ENCODE measurements around the gene IFT20.

DNA sequence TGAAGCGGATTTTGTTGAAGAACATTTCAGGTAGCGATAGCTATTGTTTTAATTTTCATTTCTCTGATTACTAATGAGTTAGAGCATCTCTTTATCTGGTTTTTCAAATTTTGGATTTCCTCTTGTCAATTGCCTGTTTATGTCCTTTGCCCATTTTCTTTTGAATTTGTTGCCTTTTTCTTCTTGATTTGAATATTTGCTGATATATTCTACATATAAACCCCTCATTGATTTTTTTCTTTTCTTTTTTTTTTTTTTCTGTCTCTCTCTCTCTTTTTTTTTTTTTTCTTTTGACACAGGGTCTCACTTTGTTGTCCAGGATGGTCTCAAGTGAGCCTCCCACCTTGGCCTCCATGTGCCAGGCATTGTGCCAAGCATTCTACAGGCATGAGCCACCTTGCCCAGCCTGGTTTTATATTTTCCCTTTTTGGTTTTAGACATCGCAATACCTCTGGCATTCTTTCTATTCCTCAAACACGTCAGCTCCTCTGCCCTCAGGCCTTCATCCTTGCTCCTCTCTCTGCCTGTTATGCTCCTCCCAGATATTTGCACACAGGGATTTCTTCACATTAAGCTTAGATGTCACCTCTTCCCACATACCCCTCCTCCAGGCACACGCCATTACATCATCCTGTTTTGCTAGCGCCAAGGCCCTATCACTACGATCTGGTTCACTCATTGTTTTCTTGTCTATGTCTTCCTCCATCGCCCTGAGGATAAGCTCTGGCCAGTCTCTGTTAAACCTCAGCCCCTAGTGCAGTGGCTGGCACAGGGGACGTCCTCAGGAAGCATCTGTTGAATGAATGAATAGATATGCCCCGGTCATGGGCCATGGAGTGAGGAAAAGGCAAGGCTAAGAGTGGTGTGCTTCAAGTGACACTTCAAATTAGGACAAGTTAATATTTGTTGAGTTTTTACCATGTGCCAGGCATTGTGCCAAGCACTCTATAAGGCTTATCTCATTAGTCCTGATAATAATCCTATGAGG is 44.8 kb upstream of the IFT20 start:
- TF ChIP-seq, protein P1, sequence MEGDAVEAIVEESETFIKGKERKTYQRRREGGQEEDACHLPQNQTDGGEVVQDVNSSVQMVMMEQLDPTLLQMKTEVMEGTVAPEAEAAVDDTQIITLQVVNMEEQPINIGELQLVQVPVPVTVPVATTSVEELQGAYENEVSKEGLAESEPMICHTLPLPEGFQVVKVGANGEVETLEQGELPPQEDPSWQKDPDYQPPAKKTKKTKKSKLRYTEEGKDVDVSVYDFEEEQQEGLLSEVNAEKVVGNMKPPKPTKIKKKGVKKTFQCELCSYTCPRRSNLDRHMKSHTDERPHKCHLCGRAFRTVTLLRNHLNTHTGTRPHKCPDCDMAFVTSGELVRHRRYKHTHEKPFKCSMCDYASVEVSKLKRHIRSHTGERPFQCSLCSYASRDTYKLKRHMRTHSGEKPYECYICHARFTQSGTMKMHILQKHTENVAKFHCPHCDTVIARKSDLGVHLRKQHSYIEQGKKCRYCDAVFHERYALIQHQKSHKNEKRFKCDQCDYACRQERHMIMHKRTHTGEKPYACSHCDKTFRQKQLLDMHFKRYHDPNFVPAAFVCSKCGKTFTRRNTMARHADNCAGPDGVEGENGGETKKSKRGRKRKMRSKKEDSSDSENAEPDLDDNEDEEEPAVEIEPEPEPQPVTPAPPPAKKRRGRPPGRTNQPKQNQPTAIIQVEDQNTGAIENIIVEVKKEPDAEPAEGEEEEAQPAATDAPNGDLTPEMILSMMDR (IDR thresholded peaks at IDR 0.05) = no peak
- TF ChIP-seq, protein P2, sequence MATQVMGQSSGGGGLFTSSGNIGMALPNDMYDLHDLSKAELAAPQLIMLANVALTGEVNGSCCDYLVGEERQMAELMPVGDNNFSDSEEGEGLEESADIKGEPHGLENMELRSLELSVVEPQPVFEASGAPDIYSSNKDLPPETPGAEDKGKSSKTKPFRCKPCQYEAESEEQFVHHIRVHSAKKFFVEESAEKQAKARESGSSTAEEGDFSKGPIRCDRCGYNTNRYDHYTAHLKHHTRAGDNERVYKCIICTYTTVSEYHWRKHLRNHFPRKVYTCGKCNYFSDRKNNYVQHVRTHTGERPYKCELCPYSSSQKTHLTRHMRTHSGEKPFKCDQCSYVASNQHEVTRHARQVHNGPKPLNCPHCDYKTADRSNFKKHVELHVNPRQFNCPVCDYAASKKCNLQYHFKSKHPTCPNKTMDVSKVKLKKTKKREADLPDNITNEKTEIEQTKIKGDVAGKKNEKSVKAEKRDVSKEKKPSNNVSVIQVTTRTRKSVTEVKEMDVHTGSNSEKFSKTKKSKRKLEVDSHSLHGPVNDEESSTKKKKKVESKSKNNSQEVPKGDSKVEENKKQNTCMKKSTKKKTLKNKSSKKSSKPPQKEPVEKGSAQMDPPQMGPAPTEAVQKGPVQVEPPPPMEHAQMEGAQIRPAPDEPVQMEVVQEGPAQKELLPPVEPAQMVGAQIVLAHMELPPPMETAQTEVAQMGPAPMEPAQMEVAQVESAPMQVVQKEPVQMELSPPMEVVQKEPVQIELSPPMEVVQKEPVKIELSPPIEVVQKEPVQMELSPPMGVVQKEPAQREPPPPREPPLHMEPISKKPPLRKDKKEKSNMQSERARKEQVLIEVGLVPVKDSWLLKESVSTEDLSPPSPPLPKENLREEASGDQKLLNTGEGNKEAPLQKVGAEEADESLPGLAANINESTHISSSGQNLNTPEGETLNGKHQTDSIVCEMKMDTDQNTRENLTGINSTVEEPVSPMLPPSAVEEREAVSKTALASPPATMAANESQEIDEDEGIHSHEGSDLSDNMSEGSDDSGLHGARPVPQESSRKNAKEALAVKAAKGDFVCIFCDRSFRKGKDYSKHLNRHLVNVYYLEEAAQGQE (IDR thresholded peaks at IDR 0.05; ENCODE audit: insufficient read depth in 1 of 2, low read depth in 2 of 2, low read length in 1 of 2) = no peak
- TF ChIP-seq TCF7L2 (IDR thresholded peaks at IDR 0.05; ENCODE audit: low read depth, low read length) (no peak), POLR2AphosphoS5 (IDR thresholded peaks at IDR 0.05; ENCODE audit: low read depth, low read length) (no peak), SIN3A (IDR thresholded peaks at IDR 0.05; ENCODE audit: borderline replicate concordance, insufficient read depth, low read depth, low read length) (no peak)
